SU-DHL-6 (cell line): ENCODE results near the gene YTHDF1.

ENCODE experiments used
- EZH2phosphoT487 ChIP-seq: fragments of 200-600 bp; sonication (generic), shearing (Covaris generic); conservative IDR thresholded peaks from 2 replicates; pipeline ENCODE4 v1.6.1; 2018; ENCODE audit warnings: mild to moderate bottlenecking, antibody characterized with exemption, low read length, moderate library complexity, mixed read lengths
- TF ChIP-seq, protein P1 (sequence below): fragments of 200-600 bp; sonication (generic); IDR thresholded peaks from one replicate; pipeline ENCODE4 v1.5.1; 2017; ENCODE audit warnings: antibody characterized with exemption, mild to moderate bottlenecking, low read length, moderate library complexity; ENCODE audit not compliant: insufficient read depth, poor library complexity, severe bottlenecking

DNA sequence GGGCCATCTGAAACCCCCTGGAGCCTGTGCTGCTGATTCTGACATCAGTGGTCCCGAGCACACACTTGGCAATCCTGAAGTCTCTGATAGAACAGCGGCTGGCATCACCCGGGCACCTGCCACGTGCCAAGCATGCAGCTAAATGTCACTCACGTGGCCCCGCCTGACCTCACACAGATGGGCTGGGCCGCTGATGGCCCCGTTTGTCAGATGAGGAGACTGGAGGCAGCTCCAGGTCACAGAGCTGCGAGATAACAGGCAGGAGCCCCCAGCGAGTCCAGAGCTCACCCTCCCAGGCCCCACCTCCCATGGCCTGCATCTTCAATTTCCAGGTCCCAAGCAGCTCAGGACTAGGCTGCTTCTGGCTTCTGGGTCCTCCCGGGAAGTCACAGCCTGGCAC is 67.2 kb downstream of the YTHDF1 start:
- TF ChIP-seq, protein P1, sequence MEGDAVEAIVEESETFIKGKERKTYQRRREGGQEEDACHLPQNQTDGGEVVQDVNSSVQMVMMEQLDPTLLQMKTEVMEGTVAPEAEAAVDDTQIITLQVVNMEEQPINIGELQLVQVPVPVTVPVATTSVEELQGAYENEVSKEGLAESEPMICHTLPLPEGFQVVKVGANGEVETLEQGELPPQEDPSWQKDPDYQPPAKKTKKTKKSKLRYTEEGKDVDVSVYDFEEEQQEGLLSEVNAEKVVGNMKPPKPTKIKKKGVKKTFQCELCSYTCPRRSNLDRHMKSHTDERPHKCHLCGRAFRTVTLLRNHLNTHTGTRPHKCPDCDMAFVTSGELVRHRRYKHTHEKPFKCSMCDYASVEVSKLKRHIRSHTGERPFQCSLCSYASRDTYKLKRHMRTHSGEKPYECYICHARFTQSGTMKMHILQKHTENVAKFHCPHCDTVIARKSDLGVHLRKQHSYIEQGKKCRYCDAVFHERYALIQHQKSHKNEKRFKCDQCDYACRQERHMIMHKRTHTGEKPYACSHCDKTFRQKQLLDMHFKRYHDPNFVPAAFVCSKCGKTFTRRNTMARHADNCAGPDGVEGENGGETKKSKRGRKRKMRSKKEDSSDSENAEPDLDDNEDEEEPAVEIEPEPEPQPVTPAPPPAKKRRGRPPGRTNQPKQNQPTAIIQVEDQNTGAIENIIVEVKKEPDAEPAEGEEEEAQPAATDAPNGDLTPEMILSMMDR: no peak
- TF ChIP-seq EZH2phosphoT487: no peak
